ENCODE data around the gene CNTN1.
"Not testable (repeated sequence)": the region's sequence is repeated elsewhere in the genome, so short reads cannot be mapped to it uniquely, and the experiment has no call there.

CNTN1 gene

GRCh38 chr12:41032386-41032785 lies 340.1 kb downstream of the CNTN1 start:
- no peak for DNase-seq

- DNase-seq: no peak
Measured at GRCh38 chr12:41034686-41035085, 342.4 kb downstream of the CNTN1 start.

GRCh38 chr12:41039461-41039860 lies 347.2 kb downstream of the CNTN1 start:
- no peak for DNase-seq

GRCh38 chr12:41045509-41045908 lies 353.3 kb downstream of the CNTN1 start:
- DNase-seq: no peak

- no peak for DNase-seq
Measured at GRCh38 chr12:41049033-41049432, 356.8 kb downstream of the CNTN1 start.

GRCh38 chr12:41051954-41052353 lies 359.7 kb downstream of the CNTN1 start:
- DNase-seq: no peak

- no peak for DNase-seq
Measured at GRCh38 chr12:41052441-41052840, 360.2 kb downstream of the CNTN1 start.

GRCh38 chr12:41053046-41053445 lies 360.8 kb downstream of the CNTN1 start:
- no peak for DNase-seq

- DNase-seq: no peak
Measured at GRCh38 chr12:41055875-41056577, 363.8 kb downstream of the CNTN1 start.

- no peak for DNase-seq
Measured at GRCh38 chr12:41058266-41058665, 366.0 kb downstream of the CNTN1 start.

GRCh38 chr12:41061192-41061591 lies 369.0 kb downstream of the CNTN1 start:
- peak in 1 of 51 donors; percentile 12 for DNase-seq

- DNase-seq: no peak
Measured at GRCh38 chr12:41064411-41064810, 372.2 kb downstream of the CNTN1 start.

GRCh38 chr12:41067941-41068645 lies 375.9 kb downstream of the CNTN1 start:
- DNase-seq: no peak

- DNase-seq: no peak
Measured at GRCh38 chr12:41073633-41074472, 381.6 kb downstream of the CNTN1 start.

- no peak for DNase-seq
Measured at GRCh38 chr12:41074473-41074769, 382.2 kb downstream of the CNTN1 start.

GRCh38 chr12:41076114-41076513 lies 383.9 kb downstream of the CNTN1 start:
- DNase-seq: no peak

GRCh38 chr12:41081241-41081640 lies 389.0 kb downstream of the CNTN1 start:
- DNase-seq: not testable (repeated sequence)

- DNase-seq: no peak
Measured at GRCh38 chr12:41089438-41089837, 397.2 kb downstream of the CNTN1 start.

- no peak for DNase-seq
Measured at GRCh38 chr12:41092115-41092514, 399.9 kb downstream of the CNTN1 start.

- DNase-seq: no peak
Measured at GRCh38 chr12:41096797-41097196, 404.6 kb downstream of the CNTN1 start.

- DNase-seq: no peak
Measured at GRCh38 chr12:41100572-41100971, 408.3 kb downstream of the CNTN1 start.

- DNase-seq: no peak
Measured at GRCh38 chr12:41101806-41102205, 409.6 kb downstream of the CNTN1 start.

- DNase-seq: no peak
Measured at GRCh38 chr12:41103614-41104013, 411.4 kb downstream of the CNTN1 start.
